ENCODE data around the gene KANSL1L.

- TF ChIP-seq POLR2A (IDR thresholded peaks at IDR 0.05) (no peak), CTCF (IDR thresholded peaks at IDR 0.05) (no peak)
Observed at GRCh38 chr2:210190345-210190744, 19.1 kb upstream of the KANSL1L start.
